HepG2 (cell line): ENCODE measurements around the gene BCL2. TPM values are rescaled to one million over a fixed set of nuclear protein-coding genes. Genes with fewer than 3 reads are reported as not detected.
A peak's percentile ranks its signal among the peaks of the same experiment; 100 is the strongest.

ENCODE experiments used
- ATAC-seq: fragments of 200-7000 bp; cut with Tn5 transposase; 3 replicates; pipeline ENCODE4 v1.9.1; 2020; ENCODE audit warnings: mild to moderate bottlenecking, moderate library complexity
- BruUV-seq: library from RNA; stranded (reverse); fragments of 400-500 nt; replicated peaks from 2 replicates; lab custom pipeline; 2021; lab: Mats Ljungman, UMichigan
- CTCF ChIA-PET: fragments of 300-600 bp; formaldehyde crosslinking; extraction: SDS; loops from one replicate; lab custom pipeline; 2021; ENCODE audit warnings: low total read pairs, inconsistent platforms, low intra/inter-chr PET ratio; lab: Yijun Ruan, JAX
- POLR2A ChIA-PET: fragments of 350-600 bp; sonication (Branson Sonifier 250); formaldehyde crosslinking; loops from one replicate; lab custom pipeline; 2020; ENCODE audit warnings: antibody characterized with exemption, inconsistent platforms; lab: Yijun Ruan, JAX
- DNase-seq: peaks from one replicate; pipeline ENCODE4 v3.0.0-alpha.2; 2015; ENCODE audit warnings: low spot score
- FAIRE-seq: peaks from 3 replicates; lab custom pipeline; 2011; peaks lifted over from hg19 to GRCh38; lab: Jason Lieb, UNC
- H2AFZ ChIP-seq: one replicate; pipeline ENCODE4 v1.6.1; 2011; ENCODE audit warnings: low read length, inconsistent platforms
- H3K27ac ChIP-seq: fragments of 300-600 bp; 3 replicates; pipeline ENCODE4 v1.8.0; 2011; ENCODE audit warnings: mixed run types, mild to moderate bottlenecking, mixed read lengths, low read length, inconsistent platforms; ENCODE audit not compliant: insufficient read depth; ENCODE audit errors: extremely low read length
- H3K27me3 ChIP-seq, 2 experiments: fragments of 200-600 bp in 1 of 2; 2 replicates in 1 of 2; 3 replicates in 1 of 2; pipeline versions ENCODE4 v1.6.0 to v1.8.0; 2011; ENCODE audit warnings: low read length in 2 of 2, mild to moderate bottlenecking in 2 of 2, moderate library complexity in 2 of 2, inconsistent platforms in 1 of 2; ENCODE audit not compliant: insufficient read depth in 2 of 2, control insufficient read depth in 1 of 2
- H3K36me3 ChIP-seq, 2 experiments: fragments of 200-600 bp in 1 of 2; replicated peaks in 1 of 2; 2 replicates in 1 of 2; 3 replicates in 1 of 2; pipeline versions ENCODE4 v1.5.1 to v1.8.0; 2011; ENCODE audit warnings: low read length in 2 of 2, inconsistent platforms in 1 of 2; ENCODE audit not compliant: insufficient read depth in 2 of 2, control insufficient read depth in 1 of 2
- H3K4me1 ChIP-seq: 2 replicates; pipeline ENCODE4 v1.5.1; 2012; ENCODE audit warnings: low read length, inconsistent platforms; ENCODE audit not compliant: insufficient read depth
- H3K4me2 ChIP-seq: 2 replicates; pipeline ENCODE4 v1.6.0; 2011; ENCODE audit warnings: low read depth, low read length, inconsistent platforms
- H3K4me3 ChIP-seq, 3 experiments: fragments of 200-600 bp in 1 of 3; sonication (generic), shearing (Covaris generic) in 1 of 3; replicated peaks in 1 of 3; 2 replicates each; pipeline ENCODE4 v1.5.1; 2011 to 2016; ENCODE audit warnings: low read length in 3 of 3, inconsistent platforms in 2 of 3, low read depth in 2 of 3, mild to moderate bottlenecking in 2 of 3, control low read depth in 1 of 3, mixed read lengths in 1 of 3; ENCODE audit not compliant: insufficient read depth in 1 of 3
- H3K79me2 ChIP-seq: one replicate; pipeline ENCODE4 v1.6.1; 2011; ENCODE audit warnings: low read length, inconsistent platforms; ENCODE audit not compliant: insufficient read depth
- H3K9ac ChIP-seq: 2 replicates; pipeline ENCODE4 v1.6.0; 2011; ENCODE audit warnings: mild to moderate bottlenecking, low read depth, low read length, inconsistent platforms; ENCODE audit not compliant: insufficient read depth
- H3K9me3 ChIP-seq: 2 replicates; pipeline ENCODE4 v1.5.1; 2012; ENCODE audit warnings: mild to moderate bottlenecking, low read length
- H4K20me1 ChIP-seq: 2 replicates; pipeline ENCODE4 v1.6.0; 2011; ENCODE audit warnings: inconsistent platforms, mild to moderate bottlenecking, low read length, moderate library complexity; ENCODE audit not compliant: insufficient read depth
- ARNT ChIP-seq: fragments of 450-650 bp; IDR thresholded peaks from 2 replicates; pipeline ENCODE4 v1.6.1; 2017
- BCL6 ChIP-seq: IDR thresholded peaks from 2 replicates; pipeline ENCODE4 v1.6.1; 2016; ENCODE audit warnings: missing genetic modification reagents, missing compliant biosample characterization
- GABPA ChIP-seq, 2 experiments: IDR thresholded peaks; 2 replicates each; pipeline ENCODE4 v1.6.1; 2011 to 2016; ENCODE audit warnings: low read depth in 2 of 2, low read length in 1 of 2, missing biosample characterization in 1 of 2, missing genetic modification characterization in 1 of 2
- JDP2 ChIP-seq: sonication (generic); formaldehyde crosslinking; IDR thresholded peaks from 2 replicates; pipeline ENCODE4 v1.8.1; 2022; ENCODE audit warnings: missing genetic modification reagents, borderline replicate concordance
- MLLT10 ChIP-seq: sonication (generic); formaldehyde crosslinking; IDR thresholded peaks from 2 replicates; pipeline ENCODE4 v1.4.0; 2020; ENCODE audit warnings: missing genetic modification reagents
- NFRKB ChIP-seq: fragments of 450-650 bp; IDR thresholded peaks from 2 replicates; pipeline ENCODE4 v1.6.1; 2017
- PCBP2 ChIP-seq: fragments of 200-400 bp; formaldehyde crosslinking; optimal IDR thresholded peaks from 2 replicates; pipeline ENCODE3; 2018; ENCODE audit warnings: low read length, low read depth; ENCODE audit not compliant: poor library complexity, severe bottlenecking
- STAT5B ChIP-seq: sonication (generic); formaldehyde crosslinking; IDR thresholded peaks from 2 replicates; pipeline ENCODE4 v1.4.0; 2020; ENCODE audit warnings: missing genetic modification reagents
- ZNF256 ChIP-seq: sonication (generic); formaldehyde crosslinking; conservative IDR thresholded peaks from 2 replicates; pipeline ENCODE4 v1.4.0; 2020; ENCODE audit warnings: missing genetic modification reagents
- ZNF557 ChIP-seq: sonication (generic); formaldehyde crosslinking; IDR thresholded peaks from 2 replicates; pipeline ENCODE4 v1.4.0; 2020; ENCODE audit warnings: missing genetic modification reagents
- ZNF652 ChIP-seq: IDR thresholded peaks from 2 replicates; pipeline ENCODE4 v1.6.1; 2016; ENCODE audit warnings: low read depth, borderline replicate concordance
- WGBS: methylation state at CpG from one replicate; pipeline ENCODE4 v1.1.6; 2017; ENCODE audit warnings: low lambda C conversion rate; 5-methylcytosine and 5-hydroxymethylcytosine counted together
- in situ Hi-C: cut with HindIII; loops from 2 replicates; pipeline ENCODE4 v1.10.0; 2017; ENCODE audit warnings: low pct_unique_long_range_greater_than_20kb; ENCODE audit not compliant: extremely low pct_ligation_motif_present
- intact Hi-C: fragments of 100-400 bp; cut with micrococcal nuclease; formaldehyde crosslinking; loops from one replicate; pipeline ENCODE4 v1.10.0; 2022; ENCODE audit not compliant: unreplicated experiment
- polyA plus RNA-seq, 8 experiments: library from polyadenylated mRNA; depleted of rRNA in 3 of 8; stranded (reverse) in 7 of 8; unstranded in 1 of 8; fragments of >200 nt; fragmentation: Illumina TruSeq in 4 of 8; extraction: Trizol in 4 of 8; gene quantifications; 2 replicates each; pipeline versions ENCODE4 v1.2.1 to v1.2.3, GENCODE V29; 2011 to 2016; ENCODE audit warnings: low read depth in 4 of 8, missing spikeins in 1 of 8, mixed read lengths in 1 of 8; ENCODE audit not compliant: insufficient read depth in 1 of 8
- total RNA-seq, 5 experiments: library from RNA; depleted of rRNA; stranded (reverse); fragments of >200 nt; fragmentation: Illumina TruSeq; extraction: Trizol; gene quantifications; 2 replicates each; pipeline ENCODE4 v1.2.3, GENCODE V29; 2016; ENCODE audit warnings: low read depth in 1 of 5
- TF ChIP-seq, protein P1 (sequence below): sonication (generic); formaldehyde crosslinking; IDR thresholded peaks from 2 replicates; pipeline ENCODE4 v1.4.0; 2020; ENCODE audit warnings: mild to moderate bottlenecking, missing genetic modification reagents
- TF ChIP-seq, protein P2 (sequence below): sonication (generic); formaldehyde crosslinking; conservative IDR thresholded peaks from 2 replicates; pipeline ENCODE4 v1.8.0; 2022; ENCODE audit warnings: missing genetic modification reagents
- TF ChIP-seq, protein P3 (sequence below): sonication (generic); formaldehyde crosslinking; conservative IDR thresholded peaks from 2 replicates; pipeline ENCODE4 v1.8.1; 2023; ENCODE audit warnings: missing genetic modification reagents
- TF ChIP-seq, protein P4 (sequence below): fragments of 450-650 bp; IDR thresholded peaks from 2 replicates; pipeline ENCODE4 v1.6.1; 2017

Gene BCL2
- total and polyA plus RNA-seq, 2 of the 13 experiments (the other 11 are each of a cell fraction or from before 2014, with no cell fraction given): 0.07 to 0.53 TPM

DNA sequence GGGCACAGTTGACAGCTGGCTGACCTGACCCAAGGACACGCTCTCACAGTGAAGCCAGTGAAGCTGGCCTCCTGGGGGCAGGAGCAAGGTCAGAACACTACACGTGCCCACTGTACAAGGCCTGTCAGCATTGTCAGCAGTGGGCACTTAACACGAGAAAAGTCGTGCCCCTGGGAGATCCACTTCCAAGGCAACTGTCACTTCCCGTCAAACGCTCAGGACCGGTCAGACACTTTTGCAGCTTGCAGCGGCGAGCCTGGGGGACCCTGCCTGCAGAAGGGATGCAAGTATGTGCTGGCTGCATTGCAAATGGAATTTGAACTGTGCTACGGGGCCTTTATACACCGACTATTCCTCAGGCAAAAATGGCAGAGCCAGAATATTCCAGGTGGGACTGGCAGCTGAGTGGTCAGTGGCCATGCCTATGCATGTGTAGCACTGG is 176.2 kb downstream of the BCL2 start:
- TF ChIP-seq JDP2: no peak
- H3K4me3 ChIP-seq: no peak overlapping the region
- ChIA-PET POLR2A (no interaction called here), CTCF (no interaction called here)
- H2AFZ ChIP-seq: no peak overlapping the region
- DNase-seq (no peak), FAIRE-seq (no peak), ATAC-seq (peak; percentile 44)
- WGBS: 5% methylated on average over 2 of the region's 11 CpGs
- intact Hi-C loops: no loop called here
- no peak overlapping the region for H3K27ac ChIP-seq
- H3K9ac ChIP-seq: no peak overlapping the region
- H3K27me3 ChIP-seq: peaks cover 3 to 53% of the 10 kb centered on the region in 2 experiments
- in situ Hi-C loops: no loop called here
- H4K20me1 ChIP-seq: no peaks in the 10 kb centered on the region
- H3K9me3 ChIP-seq: no peaks in the 10 kb centered on the region
- H3K4me1 ChIP-seq: no peaks in the 10 kb centered on the region
- H3K79me2 ChIP-seq: no peaks in the 10 kb centered on the region
- H3K4me2 ChIP-seq: no peak overlapping the region
- no peaks in the 10 kb centered on the region for H3K36me3 ChIP-seq
- BruUV-seq: no TSS peak

DNA sequence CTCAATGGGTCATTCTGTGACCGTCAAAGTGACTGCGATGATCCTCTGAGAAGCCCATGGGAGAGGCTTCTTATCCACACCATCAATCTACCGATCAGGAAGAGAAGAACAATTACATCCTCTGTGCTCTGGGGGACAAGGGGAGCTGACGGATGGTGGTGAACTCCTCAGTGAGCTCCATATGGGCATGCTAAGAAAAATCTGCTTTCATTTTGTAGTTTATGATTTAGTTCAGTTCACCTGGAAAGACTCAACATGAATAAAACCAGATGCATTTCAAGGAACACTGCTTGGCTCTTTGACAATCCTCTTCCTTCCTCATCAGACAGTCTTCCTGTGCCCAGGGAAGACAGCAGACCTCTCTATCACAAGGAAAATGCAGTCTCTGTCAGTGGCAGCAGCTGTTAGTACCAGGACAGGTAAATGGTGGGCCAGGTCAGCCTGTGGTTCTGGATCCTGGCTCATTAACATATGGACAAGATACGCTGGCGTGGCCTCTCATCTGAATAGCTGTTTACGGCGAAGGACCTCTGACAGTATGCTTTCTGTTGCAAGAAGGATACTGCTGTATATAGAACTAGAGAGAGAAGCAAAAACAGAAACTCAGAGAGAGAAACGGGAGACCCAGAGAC is 176.9 kb downstream of the BCL2 start:
- in situ Hi-C loops: no loop called here
- WGBS: 37% methylated on average over 9 of the region's 9 CpGs
- no peak overlapping the region for H2AFZ ChIP-seq
- no peaks in the 10 kb centered on the region for H3K36me3 ChIP-seq
- no peaks in the 10 kb centered on the region for H4K20me1 ChIP-seq
- intact Hi-C loops: no loop called here
- no peak overlapping the region for H3K27ac ChIP-seq
- peaks cover 3 to 50% of the 10 kb centered on the region in 2 experiments for H3K27me3 ChIP-seq
- no peak overlapping the region for H3K9ac ChIP-seq
- ATAC-seq (no peak), FAIRE-seq (no peak), DNase-seq (no peak)
- no peaks in the 10 kb centered on the region for H3K9me3 ChIP-seq
- CTCF ChIA-PET: no interaction called here
- BruUV-seq: no TSS peak
- no peak overlapping the region for H3K4me3 ChIP-seq
- H3K4me2 ChIP-seq: no peak overlapping the region
- POLR2A ChIA-PET: no interaction called here
- no peaks in the 10 kb centered on the region for H3K79me2 ChIP-seq
- H3K4me1 ChIP-seq: no peaks in the 10 kb centered on the region
- TF ChIP-seq ARNT (no peak), MLLT10 (CRISPR knock-in tag) (no peak), ZNF652 (CRISPR knock-in tag) (no peak), NFRKB (no peak), ZNF557 (CRISPR knock-in tag) (no peak), ZNF256 (no peak), GABPA (IDR thresholded peaks at IDR 0.05; ENCODE audit: low read depth, low read length) (no peak), GABPA (CRISPR knock-in tag; IDR thresholded peaks at IDR 0.05; ENCODE audit: low read depth) (no peak), STAT5B (no peak), BCL6 (CRISPR knock-in tag) (no peak), PCBP2 (no peak)
- TF ChIP-seq, protein P1, sequence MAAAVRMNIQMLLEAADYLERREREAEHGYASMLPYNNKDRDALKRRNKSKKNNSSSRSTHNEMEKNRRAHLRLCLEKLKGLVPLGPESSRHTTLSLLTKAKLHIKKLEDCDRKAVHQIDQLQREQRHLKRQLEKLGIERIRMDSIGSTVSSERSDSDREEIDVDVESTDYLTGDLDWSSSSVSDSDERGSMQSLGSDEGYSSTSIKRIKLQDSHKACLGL: no peak
- TF ChIP-seq, protein P2, sequence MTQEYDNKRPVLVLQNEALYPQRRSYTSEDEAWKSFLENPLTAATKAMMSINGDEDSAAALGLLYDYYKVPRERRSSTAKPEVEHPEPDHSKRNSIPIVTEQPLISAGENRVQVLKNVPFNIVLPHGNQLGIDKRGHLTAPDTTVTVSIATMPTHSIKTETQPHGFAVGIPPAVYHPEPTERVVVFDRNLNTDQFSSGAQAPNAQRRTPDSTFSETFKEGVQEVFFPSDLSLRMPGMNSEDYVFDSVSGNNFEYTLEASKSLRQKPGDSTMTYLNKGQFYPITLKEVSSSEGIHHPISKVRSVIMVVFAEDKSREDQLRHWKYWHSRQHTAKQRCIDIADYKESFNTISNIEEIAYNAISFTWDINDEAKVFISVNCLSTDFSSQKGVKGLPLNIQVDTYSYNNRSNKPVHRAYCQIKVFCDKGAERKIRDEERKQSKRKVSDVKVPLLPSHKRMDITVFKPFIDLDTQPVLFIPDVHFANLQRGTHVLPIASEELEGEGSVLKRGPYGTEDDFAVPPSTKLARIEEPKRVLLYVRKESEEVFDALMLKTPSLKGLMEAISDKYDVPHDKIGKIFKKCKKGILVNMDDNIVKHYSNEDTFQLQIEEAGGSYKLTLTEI: no peak
- TF ChIP-seq, protein P3, sequence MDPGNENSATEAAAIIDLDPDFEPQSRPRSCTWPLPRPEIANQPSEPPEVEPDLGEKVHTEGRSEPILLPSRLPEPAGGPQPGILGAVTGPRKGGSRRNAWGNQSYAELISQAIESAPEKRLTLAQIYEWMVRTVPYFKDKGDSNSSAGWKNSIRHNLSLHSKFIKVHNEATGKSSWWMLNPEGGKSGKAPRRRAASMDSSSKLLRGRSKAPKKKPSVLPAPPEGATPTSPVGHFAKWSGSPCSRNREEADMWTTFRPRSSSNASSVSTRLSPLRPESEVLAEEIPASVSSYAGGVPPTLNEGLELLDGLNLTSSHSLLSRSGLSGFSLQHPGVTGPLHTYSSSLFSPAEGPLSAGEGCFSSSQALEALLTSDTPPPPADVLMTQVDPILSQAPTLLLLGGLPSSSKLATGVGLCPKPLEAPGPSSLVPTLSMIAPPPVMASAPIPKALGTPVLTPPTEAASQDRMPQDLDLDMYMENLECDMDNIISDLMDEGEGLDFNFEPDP (CRISPR knock-in tag): no peak
- TF ChIP-seq, protein P4, sequence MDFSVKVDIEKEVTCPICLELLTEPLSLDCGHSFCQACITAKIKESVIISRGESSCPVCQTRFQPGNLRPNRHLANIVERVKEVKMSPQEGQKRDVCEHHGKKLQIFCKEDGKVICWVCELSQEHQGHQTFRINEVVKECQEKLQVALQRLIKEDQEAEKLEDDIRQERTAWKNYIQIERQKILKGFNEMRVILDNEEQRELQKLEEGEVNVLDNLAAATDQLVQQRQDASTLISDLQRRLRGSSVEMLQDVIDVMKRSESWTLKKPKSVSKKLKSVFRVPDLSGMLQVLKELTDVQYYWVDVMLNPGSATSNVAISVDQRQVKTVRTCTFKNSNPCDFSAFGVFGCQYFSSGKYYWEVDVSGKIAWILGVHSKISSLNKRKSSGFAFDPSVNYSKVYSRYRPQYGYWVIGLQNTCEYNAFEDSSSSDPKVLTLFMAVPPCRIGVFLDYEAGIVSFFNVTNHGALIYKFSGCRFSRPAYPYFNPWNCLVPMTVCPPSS: no peak
